HepG2 (cell line): ENCODE data around the gene NDRG2. TPM values are rescaled to one million over a fixed set of nuclear protein-coding genes. Genes with fewer than 3 reads are reported as not detected.

Source experiments
- ATAC-seq: fragments of 200-7000 bp; cut with Tn5 transposase; 3 replicates; pipeline ENCODE4 v1.9.1; 2020; ENCODE audit warnings: mild to moderate bottlenecking, moderate library complexity
- BruUV-seq: library from RNA; stranded (reverse); fragments of 400-500 nt; replicated peaks from 2 replicates; lab custom pipeline; 2021; lab: Mats Ljungman, UMichigan
- CTCF ChIA-PET: fragments of 300-600 bp; formaldehyde crosslinking; extraction: SDS; loops from one replicate; lab custom pipeline; 2021; ENCODE audit warnings: low total read pairs, inconsistent platforms, low intra/inter-chr PET ratio; lab: Yijun Ruan, JAX
- POLR2A ChIA-PET: fragments of 350-600 bp; sonication (Branson Sonifier 250); formaldehyde crosslinking; loops from one replicate; lab custom pipeline; 2020; ENCODE audit warnings: antibody characterized with exemption, inconsistent platforms; lab: Yijun Ruan, JAX
- DNase-seq: peaks from one replicate; pipeline ENCODE4 v3.0.0-alpha.2; 2015; ENCODE audit warnings: low spot score
- FAIRE-seq: peaks from 3 replicates; lab custom pipeline; 2011; peaks lifted over from hg19 to GRCh38; lab: Jason Lieb, UNC
- H2AFZ ChIP-seq: one replicate; pipeline ENCODE4 v1.6.1; 2011; ENCODE audit warnings: low read length, inconsistent platforms
- H3K27ac ChIP-seq: fragments of 300-600 bp; 3 replicates; pipeline ENCODE4 v1.8.0; 2011; ENCODE audit warnings: mixed run types, mild to moderate bottlenecking, mixed read lengths, low read length, inconsistent platforms; ENCODE audit not compliant: insufficient read depth; ENCODE audit errors: extremely low read length
- H3K27me3 ChIP-seq, 2 experiments: fragments of 200-600 bp in 1 of 2; 2 replicates in 1 of 2; 3 replicates in 1 of 2; pipeline versions ENCODE4 v1.6.0 to v1.8.0; 2011; ENCODE audit warnings: low read length in 2 of 2, mild to moderate bottlenecking in 2 of 2, moderate library complexity in 2 of 2, inconsistent platforms in 1 of 2; ENCODE audit not compliant: insufficient read depth in 2 of 2, control insufficient read depth in 1 of 2
- H3K36me3 ChIP-seq, 2 experiments: fragments of 200-600 bp in 1 of 2; replicated peaks in 1 of 2; 2 replicates in 1 of 2; 3 replicates in 1 of 2; pipeline versions ENCODE4 v1.5.1 to v1.8.0; 2011; ENCODE audit warnings: low read length in 2 of 2, inconsistent platforms in 1 of 2; ENCODE audit not compliant: insufficient read depth in 2 of 2, control insufficient read depth in 1 of 2
- H3K4me1 ChIP-seq: 2 replicates; pipeline ENCODE4 v1.5.1; 2012; ENCODE audit warnings: low read length, inconsistent platforms; ENCODE audit not compliant: insufficient read depth
- H3K4me2 ChIP-seq: 2 replicates; pipeline ENCODE4 v1.6.0; 2011; ENCODE audit warnings: low read depth, low read length, inconsistent platforms
- H3K4me3 ChIP-seq, 3 experiments: fragments of 200-600 bp in 1 of 3; sonication (generic), shearing (Covaris generic) in 1 of 3; replicated peaks in 1 of 3; 2 replicates each; pipeline ENCODE4 v1.5.1; 2011 to 2016; ENCODE audit warnings: low read length in 3 of 3, inconsistent platforms in 2 of 3, low read depth in 2 of 3, mild to moderate bottlenecking in 2 of 3, control low read depth in 1 of 3, mixed read lengths in 1 of 3; ENCODE audit not compliant: insufficient read depth in 1 of 3
- H3K79me2 ChIP-seq: one replicate; pipeline ENCODE4 v1.6.1; 2011; ENCODE audit warnings: low read length, inconsistent platforms; ENCODE audit not compliant: insufficient read depth
- H3K9ac ChIP-seq: 2 replicates; pipeline ENCODE4 v1.6.0; 2011; ENCODE audit warnings: mild to moderate bottlenecking, low read depth, low read length, inconsistent platforms; ENCODE audit not compliant: insufficient read depth
- H3K9me3 ChIP-seq: 2 replicates; pipeline ENCODE4 v1.5.1; 2012; ENCODE audit warnings: mild to moderate bottlenecking, low read length
- H4K20me1 ChIP-seq: 2 replicates; pipeline ENCODE4 v1.6.0; 2011; ENCODE audit warnings: inconsistent platforms, mild to moderate bottlenecking, low read length, moderate library complexity; ENCODE audit not compliant: insufficient read depth
- ARNT2 ChIP-seq: sonication (generic); formaldehyde crosslinking; IDR thresholded peaks from 2 replicates; pipeline ENCODE4 v1.8.0; 2022; ENCODE audit warnings: mild to moderate bottlenecking, low read depth, missing genetic modification reagents, moderate library complexity
- CHD4 ChIP-seq: fragments of 200-600 bp; sonication (generic); IDR thresholded peaks from 2 replicates; pipeline ENCODE4 v1.7.0; 2017; ENCODE audit warnings: mild to moderate bottlenecking, low read length, borderline replicate concordance
- HOXA9 ChIP-seq: sonication (generic); formaldehyde crosslinking; IDR thresholded peaks from 2 replicates; pipeline ENCODE4 v1.8.1; 2022; ENCODE audit warnings: missing genetic modification reagents, mild to moderate bottlenecking, moderate library complexity, borderline replicate concordance
- NFE2 ChIP-seq: sonication (generic); formaldehyde crosslinking; IDR thresholded peaks from 2 replicates; pipeline ENCODE4 v1.4.0; 2020; ENCODE audit warnings: missing genetic modification reagents
- NPAS2 ChIP-seq: sonication (generic); formaldehyde crosslinking; IDR thresholded peaks from 2 replicates; pipeline ENCODE4 v1.8.0; 2022; ENCODE audit warnings: mild to moderate bottlenecking, missing genetic modification reagents, borderline replicate concordance
- SMC3 ChIP-seq: IDR thresholded peaks from 2 replicates; pipeline ENCODE4 v1.6.1; 2011; ENCODE audit warnings: low read length, improper control_type of control experiment
- THRA ChIP-seq: sonication (generic); formaldehyde crosslinking; IDR thresholded peaks from 2 replicates; pipeline ENCODE4 v1.4.0; 2020; ENCODE audit warnings: missing genetic modification reagents, borderline replicate concordance
- ZFP36 ChIP-seq: fragments of 150-350 bp; IDR thresholded peaks from 2 replicates; pipeline ENCODE4 v1.6.1; 2018; ENCODE audit warnings: borderline replicate concordance, low read length, low read depth; ENCODE audit not compliant: partially characterized antibody
- ZFX ChIP-seq: sonication (generic); formaldehyde crosslinking; IDR thresholded peaks from 2 replicates; pipeline ENCODE4 v1.4.0; 2020; ENCODE audit warnings: mild to moderate bottlenecking, low read depth, missing genetic modification reagents, moderate library complexity
- ZNF136 ChIP-seq: sonication (generic); formaldehyde crosslinking; IDR thresholded peaks from 2 replicates; pipeline ENCODE4 v1.8.1; 2022; ENCODE audit warnings: low read depth, mild to moderate bottlenecking, moderate library complexity, missing genetic modification reagents
- ZNF335 ChIP-seq: sonication (generic); formaldehyde crosslinking; IDR thresholded peaks from 2 replicates; pipeline ENCODE4 v1.4.0; 2020; ENCODE audit warnings: missing genetic modification reagents
- ZNF343 ChIP-seq: sonication (generic); formaldehyde crosslinking; IDR thresholded peaks from 2 replicates; pipeline ENCODE4 v1.4.0; 2020; ENCODE audit warnings: mild to moderate bottlenecking, missing genetic modification reagents
- ZNF629 ChIP-seq: sonication (generic); formaldehyde crosslinking; conservative IDR thresholded peaks from 2 replicates; pipeline ENCODE4 v1.5.0; 2020; ENCODE audit warnings: missing genetic modification reagents
- WGBS: methylation state at CpG from one replicate; pipeline ENCODE4 v1.1.6; 2017; ENCODE audit warnings: low lambda C conversion rate; 5-methylcytosine and 5-hydroxymethylcytosine counted together
- in situ Hi-C: cut with HindIII; loops from 2 replicates; pipeline ENCODE4 v1.10.0; 2017; ENCODE audit warnings: low pct_unique_long_range_greater_than_20kb; ENCODE audit not compliant: extremely low pct_ligation_motif_present
- intact Hi-C: fragments of 100-400 bp; cut with micrococcal nuclease; formaldehyde crosslinking; loops from one replicate; pipeline ENCODE4 v1.10.0; 2022; ENCODE audit not compliant: unreplicated experiment
- polyA plus RNA-seq, 8 experiments: library from polyadenylated mRNA; depleted of rRNA in 3 of 8; stranded (reverse) in 7 of 8; unstranded in 1 of 8; fragments of >200 nt; fragmentation: Illumina TruSeq in 4 of 8; extraction: Trizol in 4 of 8; gene quantifications; 2 replicates each; pipeline versions ENCODE4 v1.2.1 to v1.2.3, GENCODE V29; 2011 to 2016; ENCODE audit warnings: low read depth in 4 of 8, missing spikeins in 1 of 8, mixed read lengths in 1 of 8; ENCODE audit not compliant: insufficient read depth in 1 of 8
- total RNA-seq, 5 experiments: library from RNA; depleted of rRNA; stranded (reverse); fragments of >200 nt; fragmentation: Illumina TruSeq; extraction: Trizol; gene quantifications; 2 replicates each; pipeline ENCODE4 v1.2.3, GENCODE V29; 2016; ENCODE audit warnings: low read depth in 1 of 5

NDRG2 gene
- total and polyA plus RNA-seq, 2 of the 13 experiments (the other 11 are each of a cell fraction or from before 2014, with no cell fraction given), result 27.2 to 189 TPM

GRCh38 chr14:20973501-20973900 is 51.4 kb downstream of the NDRG2 start:
- Histone ChIP-seq H3K9me3 (no peaks in the 10 kb centered on the region), H3K4me2 (no peak overlapping the region), H4K20me1 (no peaks in the 10 kb centered on the region), H3K27ac (no peak overlapping the region), H3K4me3 (no peak overlapping the region), H3K9ac (no peak overlapping the region), H3K27me3 (peaks cover 0 to 22% of the 10 kb centered on the region in 2 experiments; a peak in 3 of 5 replicates), H3K36me3 (no peaks in the 10 kb centered on the region), H3K4me1 (peaks cover 44% of the 10 kb centered on the region), H3K79me2 (no peaks in the 10 kb centered on the region)
- no TSS peak for BruUV-seq
- DNase-seq, result no peak
- intact Hi-C loops, result no loop called here
- in situ Hi-C loops, result loop anchor here (10.0 kb wide), 1 partner anchor 509 kb away; the partner anchor contains the start of genes PIP4P1 and PNP
- CTCF ChIA-PET, result interaction anchor here (1.3 kb wide), 1 partner anchor 119 kb away, joined by 4 read pairs; no protein-coding TSS in a partner anchor
- 96% methylated on average over 3 of the region's 3 CpGs for WGBS
- TF ChIP-seq ZNF343 (CRISPR knock-in tag), result no peak
- TF ChIP-seq ZNF629 (CRISPR knock-in tag), result no peak
- TF ChIP-seq SMC3, result no peak
- no peak for TF ChIP-seq NFE2 (CRISPR knock-in tag)
- no peak for TF ChIP-seq ZFP36
- no peak for TF ChIP-seq THRA
- no peak for TF ChIP-seq ZNF136 (CRISPR knock-in tag)
- TF ChIP-seq ARNT2 (CRISPR knock-in tag), result no peak
- TF ChIP-seq ZNF335 (CRISPR knock-in tag), result no peak
- no peak for TF ChIP-seq ZFX (CRISPR knock-in tag)
- no peak for TF ChIP-seq CHD4
- TF ChIP-seq NPAS2 (CRISPR knock-in tag), result no peak
- no peak for TF ChIP-seq HOXA9 (CRISPR knock-in tag)
- TF ChIP-seq, all 625 proteins: peak for 0
- ATAC-seq (no peak), FAIRE-seq (no peak)
- POLR2A ChIA-PET, result no interaction called here
- no peak overlapping the region for H2AFZ ChIP-seq
